K562 (cell line): Measurements from ENCODE around the gene NPR1. TPM values are rescaled to one million over a fixed set of nuclear protein-coding genes. Genes with fewer than 3 reads are reported as not detected.

Experiments used
- ATF2 ChIP-seq: sonication (generic); formaldehyde crosslinking; IDR thresholded peaks from 2 replicates; pipeline ENCODE4 v1.8.1; 2022; ENCODE audit warnings: missing genetic modification reagents
- ATF3 ChIP-seq, 2 experiments: fragments of 450-650 bp in 1 of 2; sonication (generic) in 1 of 2; formaldehyde crosslinking in 1 of 2; IDR thresholded peaks in 1 of 2; conservative IDR thresholded peaks in 1 of 2; 2 replicates each; pipeline versions ENCODE4 v1.6.1 to v1.8.1; 2016 to 2023; ENCODE audit warnings: mild to moderate bottlenecking in 2 of 2, moderate library complexity in 2 of 2, inconsistent platforms in 1 of 2, missing genetic modification reagents in 1 of 2
- GATAD2A ChIP-seq: fragments of 450-650 bp; IDR thresholded peaks from 2 replicates; pipeline ENCODE4 v1.6.1; 2017
- HMGN3 ChIP-seq: IDR thresholded peaks from 2 replicates; pipeline ENCODE4 v1.6.1; 2011; ENCODE audit warnings: borderline replicate concordance, low read depth, mild to moderate bottlenecking, mixed read lengths, low read length; ENCODE audit not compliant: insufficient read length; ENCODE audit errors: extremely low read depth
- HNRNPLL ChIP-seq: fragments of 200-400 bp; formaldehyde crosslinking; IDR thresholded peaks from 2 replicates; pipeline ENCODE4 v1.6.1; 2017; ENCODE audit warnings: low read length, low read depth, mild to moderate bottlenecking; ENCODE audit not compliant: poor library complexity, severe bottlenecking
- PHF8 ChIP-seq: fragments of 200-600 bp; sonication (generic); IDR thresholded peaks from 2 replicates; pipeline ENCODE4 v1.6.1; 2012; ENCODE audit warnings: mixed run types, mild to moderate bottlenecking, inconsistent platforms, low read length, moderate library complexity, borderline replicate concordance
- POLR2AphosphoS5 ChIP-seq: IDR thresholded peaks from 2 replicates; pipeline ENCODE4 v1.6.1; 2011; ENCODE audit warnings: mild to moderate bottlenecking, low read depth, low read length, moderate library complexity; ENCODE audit not compliant: control insufficient read depth, insufficient read depth
- VEZF1 ChIP-seq: fragments of 200-800 bp; sonication (Bioruptor generic); IDR thresholded peaks from 2 replicates; pipeline ENCODE4 v1.6.1; 2017; ENCODE audit warnings: missing genetic modification characterization, missing compliant biosample characterization
- ZNF318 ChIP-seq, 2 experiments: fragments of 450-650 bp; IDR thresholded peaks; 2 replicates each; pipeline ENCODE4 v1.6.1; 2016; ENCODE audit warnings: mild to moderate bottlenecking in 2 of 2, borderline replicate concordance in 1 of 2, low read depth in 1 of 2, moderate library complexity in 1 of 2
- ZNF395 ChIP-seq: fragments of 200-800 bp; sonication (Bioruptor generic); IDR thresholded peaks from 2 replicates; pipeline ENCODE4 v1.6.1; 2017; ENCODE audit warnings: missing genetic modification characterization, missing compliant biosample characterization
- polyA plus RNA-seq, 8 experiments: library from polyadenylated mRNA; depleted of rRNA in 4 of 8; stranded (reverse) in 5 of 8; unstranded in 3 of 8; fragments of >200 nt; fragmentation: Nextera tagmentation in 2 of 8; fragmentation: Illumina TruSeq in 1 of 8; extraction: Ambion mirVana in 2 of 8; extraction: Trizol in 1 of 8; gene quantifications; 2 replicates each; pipeline versions ENCODE4 v1.2.1 to v1.2.3, GENCODE V29; 2011 to 2014; ENCODE audit warnings: inconsistent platforms in 1 of 8, missing spikeins in 1 of 8
- total RNA-seq, 7 experiments: library from RNA; depleted of rRNA in 6 of 7; stranded (reverse); fragments of >200 nt in 6 of 7; fragmentation: Illumina TruSeq in 2 of 7; extraction: Trizol in 2 of 7; gene quantifications; 2 replicates each; pipeline versions ENCODE4 v1.2.1 to v1.2.3, GENCODE V29; 2011 to 2021; ENCODE audit warnings: low replicate concordance in 1 of 7

Gene NPR1
- total and polyA plus RNA-seq, 9 of the 15 experiments (the other 6 are each of a cell fraction or from before 2014, with no cell fraction given) = 0.05 to 0.16 (median 0.06) TPM; not detected in 6

- peak; percentile 79 for TF ChIP-seq ZNF395 (CRISPR knock-in tag)
- peak; percentile 21; the same call in 1 of the 2 replicates for TF ChIP-seq PHF8
- peak; percentile 43; the same call in 1 of the 2 replicates for TF ChIP-seq POLR2AphosphoS5
- peak; percentile 59 for TF ChIP-seq HMGN3
- no peak for TF ChIP-seq HNRNPLL
- peak; percentile 94 for TF ChIP-seq VEZF1 (CRISPR knock-in tag)
- TF ChIP-seq ATF2 (CRISPR knock-in tag) = no peak
- TF ChIP-seq GATAD2A = 0 out of 2 replicates have a peak, but pooled peaks have one; percentile 42
- TF ChIP-seq ZNF318 (IDR thresholded peaks at IDR 0.05; ENCODE audit: borderline replicate concordance in 1 of 2, low read depth in 1 of 2) = 0 out of 4 replicates have a peak, but pooled peaks of 1 of the 2 experiments have one; percentile 72
- peak; percentile 77 for TF ChIP-seq ATF3 (IDR thresholded peaks at IDR 0.05)
- no peak for TF ChIP-seq ATF3 (CRISPR knock-in tag; conservative IDR thresholded peaks at IDR 0.05)
Measured at GRCh38 chr1:153697191-153698019, 18.9 kb downstream of the NPR1 start (continued).
